ENCODE measurements around the gene GAD2.

GAD2 gene

DNA sequence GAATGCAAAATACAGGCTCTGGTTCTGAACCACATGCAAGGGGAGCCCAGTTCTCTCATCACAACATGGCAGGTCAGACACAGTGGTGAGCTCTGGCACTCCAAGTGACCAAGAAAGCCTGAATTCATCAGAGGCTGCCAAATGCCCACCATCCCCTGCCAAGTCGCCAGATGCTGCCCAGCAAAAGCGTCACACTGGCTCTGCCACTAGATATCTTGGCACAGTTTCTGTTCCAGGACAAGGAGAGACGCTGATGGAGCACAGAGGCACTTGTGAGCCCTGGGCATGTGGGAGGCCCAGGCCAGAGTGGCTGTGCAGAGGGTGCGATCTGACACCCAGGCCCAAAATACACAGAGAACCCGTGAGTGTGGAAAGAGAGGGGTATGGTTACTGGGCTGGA is 57.8 kb downstream of the GAD2 start:
- no peak for TF ChIP-seq CTCF (IDR thresholded peaks at IDR 0.05; ENCODE audit: low read depth, low read length)
- no peak overlapping the region for H3K4me3 ChIP-seq (ENCODE audit: low read depth, low read length)

DNA sequence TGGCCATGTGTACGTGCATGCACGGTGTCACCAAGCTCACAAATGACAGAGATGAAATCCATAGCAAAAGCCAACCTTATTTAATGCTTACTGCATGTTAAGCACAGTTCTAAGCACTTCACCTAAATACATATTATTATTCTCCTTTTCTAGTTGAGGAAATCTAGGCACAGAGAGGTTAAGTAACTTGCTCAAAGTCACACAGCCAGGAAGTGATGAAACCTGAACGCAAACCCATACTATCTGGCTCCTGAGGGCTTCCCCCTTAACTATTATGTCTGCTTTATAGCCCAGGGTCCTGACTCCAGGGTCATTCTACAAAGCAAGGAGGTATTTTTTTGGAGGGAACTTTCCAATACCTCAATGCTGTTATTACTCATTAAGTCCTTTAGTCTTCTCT is 61.7 kb downstream of the GAD2 start:
- no peak overlapping the region for H3K4me3 ChIP-seq (ENCODE audit: low read depth, low read length)
- TF ChIP-seq CTCF (IDR thresholded peaks at IDR 0.05; ENCODE audit: low read depth, low read length) = no peak

GRCh38 chr10:26290236-26290635 is 73.7 kb downstream of the GAD2 start:
- TF ChIP-seq CTCF (IDR thresholded peaks at IDR 0.05; ENCODE audit: low read depth, low read length) = no peak
- H3K4me3 ChIP-seq (ENCODE audit: low read depth, low read length) = no peak overlapping the region

- H3K4me3 ChIP-seq (ENCODE audit: low read depth, low read length) = no peak overlapping the region
- no peak for TF ChIP-seq CTCF (IDR thresholded peaks at IDR 0.05; ENCODE audit: low read depth, low read length)
These were observed 75.3 kb downstream of the GAD2 start for GRCh38 chr10:26291721-26292480.

DNA sequence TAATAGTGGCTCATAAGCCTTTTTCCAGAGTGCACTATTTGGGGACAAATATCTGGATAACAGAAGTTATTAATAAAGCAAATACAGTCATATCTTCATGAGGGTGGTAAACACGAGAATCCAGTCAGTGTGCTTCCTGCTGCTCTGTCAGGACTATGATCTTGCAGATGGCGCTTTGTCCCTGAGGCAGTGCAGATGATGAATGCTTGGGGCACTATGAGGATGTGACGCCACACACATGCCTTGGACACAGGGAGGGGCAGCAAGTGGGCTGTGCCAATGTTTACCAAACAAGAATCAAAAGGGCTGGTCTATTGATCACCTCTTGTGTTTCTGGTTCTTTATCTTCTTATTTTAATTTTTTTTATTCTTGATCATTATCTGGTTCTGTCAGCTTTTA is 79.8 kb downstream of the GAD2 start:
- TF ChIP-seq CTCF (IDR thresholded peaks at IDR 0.05; ENCODE audit: low read depth, low read length) = no peak
- no peak overlapping the region for H3K4me3 ChIP-seq (ENCODE audit: low read depth, low read length)

GRCh38 chr10:26300001-26300400 is 83.4 kb downstream of the GAD2 start:
- no peak overlapping the region for H3K4me3 ChIP-seq (ENCODE audit: low read depth, low read length)
- no peak for TF ChIP-seq CTCF (IDR thresholded peaks at IDR 0.05; ENCODE audit: low read depth, low read length)

DNA sequence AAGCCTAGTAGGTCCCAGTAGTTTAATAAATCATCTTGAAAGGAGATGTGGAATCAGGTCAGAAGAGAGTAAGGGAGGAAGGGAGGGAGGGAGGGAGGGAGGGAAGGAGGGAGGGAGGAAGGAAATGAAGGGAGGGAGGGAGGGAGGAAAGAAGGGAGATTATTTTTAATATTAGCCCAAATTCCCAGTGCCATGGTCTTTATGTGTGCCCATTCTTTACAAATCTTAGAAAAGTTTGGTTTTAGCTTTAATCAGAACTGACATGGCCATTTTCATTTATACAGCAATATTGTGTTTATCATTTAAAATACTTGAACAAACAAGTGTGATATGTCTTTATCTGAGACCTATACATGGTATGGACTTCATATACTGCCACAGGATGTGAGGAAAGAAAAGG is 86.8 kb downstream of the GAD2 start:
- TF ChIP-seq CTCF (IDR thresholded peaks at IDR 0.05; ENCODE audit: low read depth, low read length) = no peak
- H3K4me3 ChIP-seq (ENCODE audit: low read depth, low read length) = no peak overlapping the region

Measured in WI38 (cell line).